GM18508 (cell line): ENCODE measurements around the gene RHOT2.

Experiments used
- ATAC-seq: cut with Tn5 transposase; IDR thresholded peaks from one replicate; pipeline ENCODE4 v1.9.1; 2021; ENCODE audit warnings: moderate number of reproducible peaks; ENCODE audit not compliant: insufficient read depth, unreplicated experiment

Gene RHOT2

GRCh38 chr16:667780-668518 lies at the start of gene RHOT2:
RHOT2 (plus strand) TSS chr16:668132; CDS start chr16:668200, 68 bp downstream.
- no peak for ATAC-seq

GRCh38 chr16:619476-620100 lies 48.3 kb upstream of the RHOT2 start:
- ATAC-seq, result no peak

GRCh38 chr16:620700-621525 lies 47.0 kb upstream of the RHOT2 start:
- no peak for ATAC-seq

GRCh38 chr16:621526-622105 lies 46.3 kb upstream of the RHOT2 start:
- ATAC-seq, result no peak

- ATAC-seq, result no peak
Observed at GRCh38 chr16:622920-623280, 45.0 kb upstream of the RHOT2 start.

- ATAC-seq, result no peak
Observed at GRCh38 chr16:624526-625070, 43.3 kb upstream of the RHOT2 start.

GRCh38 chr16:625117-625976 lies 42.6 kb upstream of the RHOT2 start:
- ATAC-seq, result no peak

- ATAC-seq, result no peak
Observed at GRCh38 chr16:625977-626765, 41.8 kb upstream of the RHOT2 start.

GRCh38 chr16:626787-627453 lies 41.0 kb upstream of the RHOT2 start:
- no peak for ATAC-seq

GRCh38 chr16:627454-628239 lies 40.3 kb upstream of the RHOT2 start:
- ATAC-seq, result no peak

GRCh38 chr16:628321-629061 lies 39.4 kb upstream of the RHOT2 start:
- ATAC-seq, result no peak

GRCh38 chr16:629185-629832 lies 38.6 kb upstream of the RHOT2 start:
- no peak for ATAC-seq

GRCh38 chr16:629833-630248 lies 38.1 kb upstream of the RHOT2 start:
- no peak for ATAC-seq

GRCh38 chr16:630249-630814 lies 37.6 kb upstream of the RHOT2 start:
- ATAC-seq, result no peak

GRCh38 chr16:630815-631405 lies 37.0 kb upstream of the RHOT2 start, which contains the start of gene WFIKKN1:
WFIKKN1 (plus strand) TSS chr16:630985; CDS start chr16:631254, 269 bp downstream.
- ATAC-seq, result no peak
